Stimulated activated naive CD4-positive, alpha-beta T cell (primary cell): Measurements from ENCODE around the gene MICAL2.

ENCODE experiments used
- DNase-seq, 6 experiments: peaks; one replicate each; lab custom pipeline; 2025; lab: John Stamatoyannopoulos, UW

Gene MICAL2

GRCh38 chr11:12171921-12172320 is 61.5 kb downstream of the MICAL2 start:
- no peak for DNase-seq

GRCh38 chr11:12172493-12173013 is 62.2 kb downstream of the MICAL2 start:
- DNase-seq: no peak

GRCh38 chr11:12173111-12173510 is 62.7 kb downstream of the MICAL2 start:
- DNase-seq: no peak

- no peak for DNase-seq
Observed at GRCh38 chr11:12174128-12174476, 63.7 kb downstream of the MICAL2 start.

GRCh38 chr11:12174477-12175143 is 64.2 kb downstream of the MICAL2 start:
- no peak for DNase-seq

- no peak for DNase-seq
Observed at GRCh38 chr11:12175694-12176241, 65.4 kb downstream of the MICAL2 start.

GRCh38 chr11:12176410-12176809 is 66.0 kb downstream of the MICAL2 start:
- DNase-seq: no peak

GRCh38 chr11:12177739-12178338 is 67.4 kb downstream of the MICAL2 start:
- no peak for DNase-seq

GRCh38 chr11:12179019-12179418 is 68.6 kb downstream of the MICAL2 start:
- no peak for DNase-seq

GRCh38 chr11:12179531-12179930 is 69.1 kb downstream of the MICAL2 start:
- DNase-seq: no peak

- no peak for DNase-seq
Observed at GRCh38 chr11:12180257-12181205, 70.1 kb downstream of the MICAL2 start.

GRCh38 chr11:12182302-12182675 is 71.9 kb downstream of the MICAL2 start:
- no peak for DNase-seq

- DNase-seq: no peak
Observed at GRCh38 chr11:12182676-12183541, 72.5 kb downstream of the MICAL2 start.

- DNase-seq: no peak
Observed at GRCh38 chr11:12183827-12184620, 73.6 kb downstream of the MICAL2 start.

- no peak for DNase-seq
Observed at GRCh38 chr11:12184699-12185098, 74.3 kb downstream of the MICAL2 start.

GRCh38 chr11:12185106-12185690 is 74.8 kb downstream of the MICAL2 start:
- DNase-seq: no peak

GRCh38 chr11:12185914-12186313 is 75.5 kb downstream of the MICAL2 start:
- no peak for DNase-seq

GRCh38 chr11:12186701-12187100 is 76.3 kb downstream of the MICAL2 start:
- DNase-seq: no peak

GRCh38 chr11:12187399-12187798 is 77.0 kb downstream of the MICAL2 start:
- no peak for DNase-seq
